Thyroid gland (tissue), 4 donors: ENCODE results near the gene ALPG. TPM values are rescaled to one million over a fixed set of nuclear protein-coding genes. Genes with fewer than 3 reads are reported as not detected.
"Not testable (repeated sequence)": the region's sequence is repeated elsewhere in the genome, so short reads cannot be mapped to it uniquely, and the experiment has no call there.

ENCODE experiments used
- DNase-seq, 2 donors: peaks; one replicate each; pipeline ENCODE4 v3.0.0-alpha.2; 2019
- H3K27ac ChIP-seq, 3 donors: fragments of 200-600 bp; sonication (generic); 1 replicate in 2 of 3; 2 replicates in 1 of 3; pipeline ENCODE4 v1.5.1; 2016 to 2019; ENCODE audit warnings: mild to moderate bottlenecking in 1 of 3, moderate library complexity in 1 of 3
- H3K27me3 ChIP-seq: fragments of 200-600 bp; sonication (generic); one replicate; pipeline ENCODE4 v1.5.1; 2019
- H3K36me3 ChIP-seq, 2 donors: fragments of 200-600 bp; sonication (generic); one replicate each; pipeline ENCODE4 v1.5.1; 2016 to 2019
- H3K4me1 ChIP-seq, 2 donors: fragments of 200-600 bp; sonication (generic); one replicate each; pipeline ENCODE4 v1.5.1; 2017 to 2019
- H3K4me3 ChIP-seq, 3 donors: fragments of 200-600 bp; sonication (generic); replicated peaks in 1 of 3; 1 replicate in 2 of 3; 2 replicates in 1 of 3; pipeline ENCODE4 v1.5.1; 2016; ENCODE audit warnings: mild to moderate bottlenecking in 1 of 3
- H3K9me3 ChIP-seq: fragments of 200-600 bp; sonication (generic); one replicate; pipeline ENCODE4 v1.5.1; 2017
- POLR2A ChIP-seq, 2 donors: fragments of 450-650 bp; IDR thresholded peaks; one replicate each; pipeline ENCODE4 v1.6.1; 2017; ENCODE audit warnings: antibody characterized with exemption in 2 of 2, mild to moderate bottlenecking in 2 of 2, moderate library complexity in 1 of 2
- WGBS, 2 donors: methylation state at CpG; one replicate each; pipeline ENCODE4 v1.1.5; 2017; 5-methylcytosine and 5-hydroxymethylcytosine counted together
- intact Hi-C: fragments of 100-400 bp; cut with DNase I; formaldehyde crosslinking; loops from one replicate; pipeline ENCODE4 v1.15.1; 2023
- total RNA-seq, 4 donors: library from RNA; depleted of rRNA; stranded (reverse); fragments of >200 nt; gene quantifications; one replicate each; pipeline ENCODE4 v1.2.3, GENCODE V29; 2016
- TF ChIP-seq, protein P1 (sequence below), 6 experiments: fragments of 200-600 bp in 3 of 6; fragments of 450-650 bp in 3 of 6; sonication (generic) in 3 of 6; IDR thresholded peaks; one replicate each; pipeline ENCODE4 v1.5.1; 2016 to 2019; ENCODE audit warnings: antibody characterized with exemption in 6 of 6, mild to moderate bottlenecking in 2 of 6, inconsistent platforms in 1 of 6, moderate library complexity in 1 of 6

The ALPG gene
- total RNA-seq, 4 donors from 2014 or later, result not detected

DNA sequence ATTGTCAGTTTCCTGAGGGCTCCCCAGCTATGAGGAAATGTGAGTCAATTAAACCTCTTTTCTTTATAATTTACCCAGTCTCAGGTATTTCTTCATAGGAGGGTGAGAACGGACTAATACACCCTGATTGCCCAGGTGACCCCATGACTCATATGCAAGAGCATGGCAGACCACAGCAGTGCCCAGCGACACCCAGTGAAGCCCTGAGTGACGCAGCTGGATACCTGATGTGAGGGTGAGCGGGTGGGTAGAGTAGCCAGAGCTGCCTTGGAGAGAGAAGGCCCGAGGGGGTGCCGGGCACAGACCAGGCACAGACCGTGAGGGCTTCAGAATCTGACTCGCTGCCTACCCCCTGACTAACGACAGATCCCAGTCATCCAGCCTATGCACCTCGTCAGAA is 15.4 kb downstream of the ALPG start:
- Histone ChIP-seq H3K27me3 (peaks cover 8% of the 10 kb centered on the region), H3K36me3 (no peaks in the 10 kb centered on the region), H3K4me3 (no peak overlapping the region), H3K9me3 (no peaks in the 10 kb centered on the region), H3K27ac (no peak overlapping the region), H3K4me1 (peaks cover 12 to 26% of the 10 kb centered on the region in 2 donors)
- WGBS, 2 donors, result 92 to 94% methylated on average over 10 of the region's 10 CpGs
- TF ChIP-seq, protein P1, sequence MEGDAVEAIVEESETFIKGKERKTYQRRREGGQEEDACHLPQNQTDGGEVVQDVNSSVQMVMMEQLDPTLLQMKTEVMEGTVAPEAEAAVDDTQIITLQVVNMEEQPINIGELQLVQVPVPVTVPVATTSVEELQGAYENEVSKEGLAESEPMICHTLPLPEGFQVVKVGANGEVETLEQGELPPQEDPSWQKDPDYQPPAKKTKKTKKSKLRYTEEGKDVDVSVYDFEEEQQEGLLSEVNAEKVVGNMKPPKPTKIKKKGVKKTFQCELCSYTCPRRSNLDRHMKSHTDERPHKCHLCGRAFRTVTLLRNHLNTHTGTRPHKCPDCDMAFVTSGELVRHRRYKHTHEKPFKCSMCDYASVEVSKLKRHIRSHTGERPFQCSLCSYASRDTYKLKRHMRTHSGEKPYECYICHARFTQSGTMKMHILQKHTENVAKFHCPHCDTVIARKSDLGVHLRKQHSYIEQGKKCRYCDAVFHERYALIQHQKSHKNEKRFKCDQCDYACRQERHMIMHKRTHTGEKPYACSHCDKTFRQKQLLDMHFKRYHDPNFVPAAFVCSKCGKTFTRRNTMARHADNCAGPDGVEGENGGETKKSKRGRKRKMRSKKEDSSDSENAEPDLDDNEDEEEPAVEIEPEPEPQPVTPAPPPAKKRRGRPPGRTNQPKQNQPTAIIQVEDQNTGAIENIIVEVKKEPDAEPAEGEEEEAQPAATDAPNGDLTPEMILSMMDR (IDR thresholded peaks at IDR 0.05), result no peak
- no peak for TF ChIP-seq POLR2A (IDR thresholded peaks at IDR 0.05)
- intact Hi-C loops, result no loop called here
- DNase-seq, result no peak

DNA sequence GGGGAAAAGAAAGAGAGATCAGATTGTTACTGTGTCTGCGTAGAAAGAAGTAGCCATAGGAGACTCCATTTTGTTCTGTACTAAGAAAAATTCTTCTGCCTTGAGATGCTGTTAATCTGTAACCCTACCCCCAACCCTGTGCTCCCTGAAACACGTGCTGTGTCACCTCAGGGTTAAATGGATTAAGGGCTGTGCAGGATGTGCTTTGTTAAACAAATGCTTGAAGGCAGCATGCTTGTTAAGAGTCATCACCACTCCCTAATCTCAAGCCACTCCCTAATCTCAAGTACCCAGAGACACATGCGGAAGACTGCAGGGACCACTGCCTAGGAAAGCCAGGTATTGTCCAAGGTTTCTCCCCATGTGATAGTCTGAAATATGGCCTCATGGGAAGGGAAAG is 16.4 kb downstream of the ALPG start:
- DNase-seq, H3K9me3 ChIP-seq, H3K27me3 ChIP-seq, intact Hi-C loops, H3K27ac ChIP-seq, H3K4me3 ChIP-seq, H3K36me3 ChIP-seq: not testable (repeated sequence)
- peaks cover 12 to 26% of the 10 kb centered on the region in 2 donors for H3K4me1 ChIP-seq
- WGBS, 2 donors, result 38 to 46% methylated on average over 3 of the region's 3 CpGs

DNA sequence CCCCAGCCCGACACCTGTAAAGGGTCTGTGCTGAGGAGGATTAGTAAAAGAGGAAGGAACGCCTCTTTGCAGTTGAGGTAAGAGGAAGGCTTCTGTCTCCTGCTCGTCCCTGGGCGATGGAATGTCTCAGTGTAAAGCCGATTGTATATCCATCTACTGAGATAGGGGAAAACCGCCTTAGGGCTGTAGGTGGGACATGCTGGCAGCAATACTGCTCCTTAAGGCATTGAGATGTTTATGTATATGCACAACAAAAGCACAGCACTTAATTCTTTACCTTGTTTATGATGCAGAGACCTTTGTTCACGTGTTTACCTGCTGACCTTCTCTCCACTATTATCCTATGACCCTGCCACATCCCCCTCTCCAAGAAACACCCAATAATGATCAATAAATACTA is 16.8 kb downstream of the ALPG start:
- H3K27ac ChIP-seq, H3K36me3 ChIP-seq, DNase-seq, H3K4me3 ChIP-seq, intact Hi-C loops, H3K9me3 ChIP-seq, H3K27me3 ChIP-seq: not testable (repeated sequence)
- 59% methylated on average over 7 of the region's 7 CpGs for WGBS, 2 donors
- H3K4me1 ChIP-seq, result peaks cover 12 to 26% of the 10 kb centered on the region in 2 donors

DNA sequence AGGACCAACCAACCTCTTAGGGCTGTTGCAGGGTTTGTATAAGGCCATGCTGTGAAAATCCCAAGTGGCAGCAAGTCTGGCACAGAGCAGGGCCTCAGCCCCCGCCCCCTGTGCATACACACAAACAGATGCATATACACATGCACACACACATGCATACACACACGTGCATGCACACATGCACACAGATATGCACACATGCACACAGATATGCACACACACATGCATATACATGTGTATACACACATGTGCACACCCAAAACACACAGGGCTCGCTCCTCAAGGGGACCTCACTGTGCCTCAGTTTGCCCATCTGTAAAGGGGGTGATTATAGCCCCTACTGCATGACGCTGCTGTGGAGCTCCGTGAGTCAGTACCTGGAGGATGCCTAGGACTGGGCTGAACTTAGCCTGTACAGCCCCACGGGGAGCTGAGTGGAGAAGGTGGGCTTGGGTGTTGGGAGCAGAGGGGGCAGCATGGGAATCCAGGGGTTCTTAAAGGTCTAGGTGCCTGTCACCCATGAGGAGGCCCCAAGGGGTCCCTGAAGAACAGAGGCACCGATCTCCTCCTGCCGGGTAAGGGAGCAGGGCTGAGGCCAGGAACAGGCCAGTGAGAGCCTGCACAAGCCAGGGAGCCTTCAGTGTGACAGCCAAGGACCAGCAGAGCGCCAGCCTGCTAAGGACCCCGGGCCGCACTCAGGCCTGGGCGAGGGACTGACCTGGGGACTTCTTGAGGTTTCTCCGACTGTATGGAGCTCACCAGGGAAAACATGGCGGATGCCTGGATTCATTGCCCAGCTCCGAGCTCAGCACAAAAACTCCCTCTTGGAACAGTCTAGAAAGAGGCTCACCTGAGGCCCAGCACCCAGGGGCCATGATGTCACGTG is 25.3 kb downstream of the ALPG start:
- TF ChIP-seq, protein P1 (IDR thresholded peaks at IDR 0.05), result no peak
- TF ChIP-seq POLR2A (IDR thresholded peaks at IDR 0.05), result no peak

DNA sequence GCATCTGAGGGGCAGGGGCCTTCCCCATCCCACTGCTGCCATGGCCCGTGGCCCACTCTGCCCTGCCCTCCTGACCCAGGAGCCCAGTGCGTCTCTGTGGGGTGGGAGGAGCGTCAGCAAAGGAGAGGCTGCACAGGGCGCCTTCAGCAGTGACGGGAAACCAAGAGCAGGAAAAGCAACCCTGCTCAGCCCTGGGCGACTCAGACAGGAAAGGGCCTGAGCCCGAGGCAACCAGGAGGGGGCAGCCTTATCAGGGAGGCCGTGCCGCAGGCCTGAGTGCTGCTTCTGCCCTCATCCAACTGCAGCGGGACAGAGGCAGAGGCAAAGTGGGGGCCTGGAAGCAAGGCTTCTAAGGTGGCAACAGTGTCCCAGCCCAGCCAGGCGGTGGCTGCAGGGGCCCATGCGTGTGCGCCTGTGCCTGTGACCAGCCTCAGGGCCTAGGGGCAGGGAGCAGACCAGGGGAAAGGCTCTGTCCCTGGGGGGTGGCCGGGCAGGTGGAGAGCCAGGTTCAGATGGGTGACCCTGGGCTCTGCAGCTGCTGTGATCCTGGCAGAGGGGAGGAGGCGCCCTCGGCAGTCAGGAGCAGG is 26.0 kb downstream of the ALPG start:
- Histone ChIP-seq H3K27ac (no peak overlapping the region), H3K4me3 (no peak overlapping the region), H3K27me3 (no peaks in the 10 kb centered on the region), H3K36me3 (no peaks in the 10 kb centered on the region), H3K9me3 (no peaks in the 10 kb centered on the region), H3K4me1 (peaks cover 0 to 8% of the 10 kb centered on the region in 2 donors)
- TF ChIP-seq POLR2A (IDR thresholded peaks at IDR 0.05), result no peak
- TF ChIP-seq, protein P1 (IDR thresholded peaks at IDR 0.05), result no peak
- DNase-seq, result no peak
- intact Hi-C loops, result no loop called here
- WGBS, 2 donors, result 76 to 80% methylated on average over 9 to 13 of the region's 16 CpGs

More for the DNA sequence above, 25.3 kb downstream of the ALPG start:
- Histone ChIP-seq H3K27ac (no peak overlapping the region), H3K4me3 (no peak overlapping the region), H3K9me3 (no peaks in the 10 kb centered on the region), H3K27me3 (no peaks in the 10 kb centered on the region), H3K4me1 (peaks cover 0 to 8% of the 10 kb centered on the region in 2 donors), H3K36me3 (no peaks in the 10 kb centered on the region)
- 82 to 85% methylated on average over 4 to 7 of the region's 16 CpGs for WGBS, 2 donors
- DNase-seq, result no peak
- intact Hi-C loops, result no loop called here

DNA sequence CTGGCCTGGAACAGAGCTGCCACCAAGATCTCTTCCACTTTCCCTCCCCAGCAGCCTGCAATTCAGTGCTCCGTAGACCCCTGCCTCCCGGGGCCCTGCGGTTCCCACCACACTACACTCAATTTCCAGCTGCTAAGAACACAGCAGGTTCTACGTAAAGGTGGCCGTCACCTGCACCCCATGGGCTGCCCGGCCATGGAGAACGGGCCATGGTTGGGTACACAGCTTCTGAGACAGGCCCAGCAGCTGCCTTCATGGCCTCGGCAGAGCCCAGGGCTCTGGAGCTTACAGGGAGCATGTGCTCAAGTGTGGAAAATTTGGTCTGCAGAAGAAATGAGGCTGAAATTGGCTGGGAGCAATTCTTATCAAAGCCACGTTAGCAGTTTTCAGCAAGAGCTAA is 27.0 kb downstream of the ALPG start:
- DNase-seq, result peak; percentile 61 to 70
- peak overlapping the region in 2 of 3 donors; percentile 30 to 51 for H3K27ac ChIP-seq
- H3K36me3 ChIP-seq, intact Hi-C loops, H3K9me3 ChIP-seq, H3K4me1 ChIP-seq, H3K4me3 ChIP-seq, H3K27me3 ChIP-seq: not testable (repeated sequence)
- 20 to 70% methylated on average over 2 to 8 of the region's 9 CpGs for WGBS, 2 donors
